ENCODE results near the gene RASSF8. TPM values are rescaled to one million over a fixed set of nuclear protein-coding genes. Genes with fewer than 3 reads are reported as not detected.

RASSF8 gene
- total and polyA plus RNA-seq, 9 of the 15 experiments (the other 6 are each of a cell fraction or from before 2014, with no cell fraction given), result 0.01 to 0.36 (median 0.12) TPM; not detected in 1

- TF ChIP-seq RERE (CRISPR knock-in tag; IDR thresholded peaks at IDR 0.05; ENCODE audit: borderline replicate concordance) (no peak), CBFA2T2 (conservative IDR thresholded peaks at IDR 0.05) (peak; percentile 55), PHB2 (IDR thresholded peaks at IDR 0.05; ENCODE audit: low read depth) (no peak), CHAMP1 (IDR thresholded peaks at IDR 0.05) (no peak), JUNB (CRISPR knock-in tag; conservative IDR thresholded peaks at IDR 0.05) (no peak), TAF7 (tag; IDR thresholded peaks at IDR 0.05) (no peak), ZBTB49 (CRISPR knock-in tag; IDR thresholded peaks at IDR 0.05; ENCODE audit: borderline replicate concordance) (no peak; the same call in 1 of the 2 replicates), ZNF263 (CRISPR knock-in tag; IDR thresholded peaks at IDR 0.05; ENCODE audit: borderline replicate concordance) (peak; percentile 38; the same call in 1 of the 2 replicates), CC2D1A (IDR thresholded peaks at IDR 0.05) (no peak), ZNF174 (CRISPR knock-in tag; IDR thresholded peaks at IDR 0.05) (no peak), JUND (IDR thresholded peaks at IDR 0.05; ENCODE audit: borderline replicate concordance, low read depth, low read length) (0 out of 2 replicates have a peak, but pooled peaks have one; percentile 46), JUND (tag; IDR thresholded peaks at IDR 0.05; ENCODE audit: borderline replicate concordance, low read depth, low read length) (no peak; the same call in 2 of the 3 replicates), POLR2AphosphoS2 (IDR thresholded peaks at IDR 0.05; ENCODE audit: low read length) (no peak), RBM34 (IDR thresholded peaks at IDR 0.05; ENCODE audit: borderline replicate concordance, insufficient read depth, low read length) (no peak), ZNF785 (CRISPR knock-in tag; IDR thresholded peaks at IDR 0.05) (no peak), CHD2 (IDR thresholded peaks at IDR 0.05; ENCODE audit: low read depth, low read length) (no peak), SREBF1 (IDR thresholded peaks at IDR 0.05; ENCODE audit: borderline replicate concordance, low read depth, low read length) (no peak), C11orf30 (IDR thresholded peaks at IDR 0.05; ENCODE audit: low read depth) (peak; percentile 88)
Measured at GRCh38 chr12:26113853-26114719, 155.6 kb downstream of the RASSF8 start (continued).
